ENCODE results near the gene PITPNC1. TPM values are rescaled to one million over a fixed set of nuclear protein-coding genes. Genes with fewer than 3 reads are reported as not detected.

The PITPNC1 gene
- total RNA-seq, 1 donor from 2014 or later, result 25.4 TPM

- Histone ChIP-seq H3K36me3 (peaks cover 97% of the 10 kb centered on the region), H3K4me1 (no peaks in the 10 kb centered on the region), H3K27ac (no peak overlapping the region), H3K9me3 (no peaks in the 10 kb centered on the region), H3K27me3 (no peaks in the 10 kb centered on the region), H3K4me3 (no peak overlapping the region)
- TF ChIP-seq CTCF (IDR thresholded peaks at IDR 0.05), result no peak
- ATAC-seq, result no peak
- intact Hi-C loops (cut with DNase I), result no loop called here
- no peak for DNase-seq
These were observed 356.4 kb downstream of the PITPNC1 start for GRCh38 chr17:67733449-67733848.

- TF ChIP-seq CTCF (IDR thresholded peaks at IDR 0.05), result no peak
- H3K4me1 ChIP-seq, result no peaks in the 10 kb centered on the region
- intact Hi-C loops (cut with DNase I), result no loop called here
- H3K27me3 ChIP-seq, result no peaks in the 10 kb centered on the region
- DNase-seq (no peak), ATAC-seq (no peak)
- no peak overlapping the region for H3K4me3 ChIP-seq
- H3K9me3 ChIP-seq, result no peaks in the 10 kb centered on the region
- H3K36me3 ChIP-seq, result peaks cover 99% of the 10 kb centered on the region
- H3K27ac ChIP-seq, result no peak overlapping the region
These were observed 360.1 kb downstream of the PITPNC1 start for GRCh38 chr17:67737145-67737544.

GRCh38 chr17:67742025-67742424, 364.9 kb downstream of the PITPNC1 start:
- H3K4me1 ChIP-seq, result no peaks in the 10 kb centered on the region
- ATAC-seq (no peak), DNase-seq (no peak)
- H3K9me3 ChIP-seq, result no peaks in the 10 kb centered on the region
- H3K36me3 ChIP-seq, result peaks cover 93% of the 10 kb centered on the region
- no peaks in the 10 kb centered on the region for H3K27me3 ChIP-seq
- no peak overlapping the region for H3K4me3 ChIP-seq
- intact Hi-C loops (cut with DNase I), result no loop called here
- no peak for TF ChIP-seq CTCF (IDR thresholded peaks at IDR 0.05)
- H3K27ac ChIP-seq, result no peak overlapping the region

Small RNAs within 50 kb of the gene (microRNA-seq; reads per million reads assigned to microRNA genes)
- gene MIR548AA2 (ENCODE audit: borderline microRNAs expressed) (not detected), gene MIR548D2 (ENCODE audit: borderline microRNAs expressed) (not detected)

Other genes with a start within 250 kb of the PITPNC1 start
- 72.5 TPM for gene HELZ, start 132.1 kb upstream of the PITPNC1 start, total RNA-seq
- gene PSMD12, start 10.7 kb upstream of the PITPNC1 start, total RNA-seq, result 43.8 TPM

Data from upper lobe of right lung (tissue), 1 donor.